Loucy (cell line): Measurements from ENCODE around the gene NKX1-1.

Source experiments
- CTCF ChIP-seq: fragments of 200-600 bp; sonication (generic); conservative IDR thresholded peaks from 2 replicates; pipeline ENCODE4 v1.5.1; 2014; ENCODE audit warnings: mild to moderate bottlenecking, antibody characterized with exemption, low read length
- EZH2phosphoT487 ChIP-seq: fragments of 200-600 bp; IDR thresholded peaks from 2 replicates; pipeline ENCODE4 v1.6.1; 2018; ENCODE audit warnings: antibody characterized with exemption, mild to moderate bottlenecking, moderate library complexity, borderline replicate concordance

GRCh38 chr4:1367936-1368289 is 38.3 kb downstream of the NKX1-1 start:
- TF ChIP-seq CTCF, result no peak
- no peak for TF ChIP-seq EZH2phosphoT487
